CD14-positive monocyte (primary cell): ENCODE results near the gene SLC25A21. TPM values are rescaled to one million over a fixed set of nuclear protein-coding genes. Genes with fewer than 3 reads are reported as not detected.

Experiments
- DNase-seq, 3 donors: peaks; one replicate each; pipeline ENCODE4 v3.0.0-alpha.2; 2011 to 2022
- H2AFZ ChIP-seq: 2 replicates; pipeline ENCODE4 v1.6.0; 2012; ENCODE audit warnings: mild to moderate bottlenecking, low read depth, low read length, inconsistent platforms; ENCODE audit not compliant: insufficient read depth, poor library complexity, severe bottlenecking
- H3K27ac ChIP-seq, 2 donors: 1 replicate in 1 of 2; 2 replicates in 1 of 2; pipeline ENCODE4 v1.5.1; 2012 to 2013; ENCODE audit warnings: low read length in 2 of 2, control low read depth in 1 of 2, inconsistent platforms in 1 of 2, low read depth in 1 of 2, mild to moderate bottlenecking in 1 of 2
- H3K27me3 ChIP-seq, 2 donors: one replicate each; pipeline versions ENCODE4 v1.6.0 to v1.6.1; 2011 to 2013; ENCODE audit warnings: low read length in 2 of 2; ENCODE audit not compliant: control insufficient read depth in 2 of 2, insufficient read depth in 2 of 2
- H3K36me3 ChIP-seq, 2 donors: replicated peaks in 1 of 2; 1 replicate in 1 of 2; 2 replicates in 1 of 2; pipeline versions ENCODE4 v1.5.1 to v1.6.1; 2012 to 2013; ENCODE audit warnings: low read length in 2 of 2, control low read depth in 1 of 2, inconsistent platforms in 1 of 2, mild to moderate bottlenecking in 1 of 2; ENCODE audit not compliant: insufficient read depth in 2 of 2, control insufficient read depth in 1 of 2
- H3K4me1 ChIP-seq, 2 donors: 1 replicate in 1 of 2; 2 replicates in 1 of 2; pipeline versions ENCODE4 v1.5.1 to v1.6.1; 2012 to 2013; ENCODE audit warnings: low read length in 2 of 2, control low read depth in 1 of 2, inconsistent platforms in 1 of 2, mild to moderate bottlenecking in 1 of 2, moderate library complexity in 1 of 2; ENCODE audit not compliant: insufficient read depth in 2 of 2, control insufficient read depth in 1 of 2
- H3K4me2 ChIP-seq: replicated peaks from 2 replicates; pipeline ENCODE3; 2012; ENCODE audit warnings: low read length, moderate library complexity, mild to moderate bottlenecking; ENCODE audit not compliant: poor library complexity, severe bottlenecking; ENCODE audit errors: extremely low read depth
- H3K4me3 ChIP-seq, 3 experiments: fragments of 200-600 bp in 1 of 3; sonication (generic) in 1 of 3; replicated peaks in 1 of 3; 1 replicate in 2 of 3; 2 replicates in 1 of 3; pipeline ENCODE4 v1.5.1; 2011 to 2013; ENCODE audit warnings: low read length in 3 of 3, mild to moderate bottlenecking in 3 of 3, control low read depth in 2 of 3, low read depth in 2 of 3, inconsistent platforms in 1 of 3, moderate library complexity in 1 of 3
- H3K79me2 ChIP-seq: 2 replicates; pipeline ENCODE4 v1.6.0; 2012; ENCODE audit warnings: mild to moderate bottlenecking, control low read depth, inconsistent platforms, low read length, moderate library complexity; ENCODE audit not compliant: insufficient read depth
- H3K9ac ChIP-seq: 2 replicates; pipeline ENCODE4 v1.6.0; 2017; ENCODE audit warnings: low read length, mild to moderate bottlenecking; ENCODE audit not compliant: insufficient read depth, poor library complexity, severe bottlenecking
- H3K9me3 ChIP-seq, 2 donors: replicated peaks in 1 of 2; 1 replicate in 1 of 2; 2 replicates in 1 of 2; pipeline versions ENCODE4 v1.5.1 to v1.6.1; 2012 to 2013; ENCODE audit warnings: low read length in 2 of 2, control low read depth in 1 of 2; ENCODE audit not compliant: control insufficient read depth in 1 of 2, insufficient read depth in 1 of 2
- H4K20me1 ChIP-seq: 2 replicates; pipeline ENCODE4 v1.6.0; 2012; ENCODE audit warnings: mild to moderate bottlenecking, low read length, control low read depth, moderate library complexity; ENCODE audit not compliant: insufficient read depth
- H3K27ac Mint-ChIP-seq, 7 donors: one replicate each; pipeline ENCODE4 v1.8.0; 2020; ENCODE audit warnings: mild to moderate bottlenecking in 7 of 7, mixed read lengths in 7 of 7, moderate library complexity in 6 of 7, inconsistent platforms in 2 of 7
- H3K27me3 Mint-ChIP-seq, 3 donors: one replicate each; pipeline ENCODE4 v1.8.0; 2021 to 2022; ENCODE audit warnings: low read depth in 3 of 3, mild to moderate bottlenecking in 3 of 3, mixed read lengths in 3 of 3, moderate library complexity in 3 of 3, inconsistent platforms in 1 of 3
- H3K36me3 Mint-ChIP-seq, 2 donors: one replicate each; pipeline ENCODE4 v1.8.0; 2020; ENCODE audit warnings: mixed read lengths in 2 of 2, inconsistent platforms in 1 of 2, mild to moderate bottlenecking in 1 of 2
- H3K4me1 Mint-ChIP-seq: one replicate; pipeline ENCODE4 v1.8.0; 2020; ENCODE audit warnings: mild to moderate bottlenecking, mixed read lengths
- H3K4me3 Mint-ChIP-seq, 2 donors: one replicate each; pipeline ENCODE4 v1.8.0; 2020; ENCODE audit warnings: mild to moderate bottlenecking in 2 of 2, mixed read lengths in 2 of 2, moderate library complexity in 1 of 2
- H3K9me3 Mint-ChIP-seq, 7 donors: one replicate each; pipeline ENCODE4 v1.8.0; 2020 to 2022; ENCODE audit warnings: mixed read lengths in 7 of 7, mild to moderate bottlenecking in 6 of 7, moderate library complexity in 6 of 7, inconsistent platforms in 2 of 7
- CTCF ChIP-seq: fragments of 200-600 bp; IDR thresholded peaks from one replicate; pipeline ENCODE4 v1.8.0; 2022; ENCODE audit warnings: antibody characterized with exemption, mild to moderate bottlenecking
- WGBS: methylation state at CpG from one replicate; pipeline ENCODE4 v1.1.5; 2013; ENCODE audit warnings: missing lambda C conversion rate; ENCODE audit not compliant: insufficient coverage; 5-methylcytosine and 5-hydroxymethylcytosine counted together
- intact Hi-C, 2 donors: fragments of 100-400 bp; cut with micrococcal nuclease; formaldehyde crosslinking; loops; one replicate each; pipeline versions ENCODE4 v1.15.0 to v1.15.1; 2023
- polyA plus RNA-seq, 3 donors: library from polyadenylated mRNA; depleted of rRNA in 1 of 3; unstranded in 2 of 3; stranded (reverse) in 1 of 3; fragments of 300-500 nt in 2 of 3; fragments of >200 nt in 1 of 3; fragmentation: Illumina TruSeq in 2 of 3; gene quantifications; 1 replicate in 2 of 3; 2 replicates in 1 of 3; pipeline ENCODE4 v1.2.3, GENCODE V29; 2012 to 2021

The SLC25A21 gene
- polyA plus RNA-seq, 3 donors = not detected

GRCh38 chr14:37036669-37037341, 135.6 kb downstream of the SLC25A21 start:
- Mint-ChIP-seq H3K36me3 (no peaks in the 10 kb centered on the region), H3K27me3 (peaks cover 2 to 7% (median 2%) of the 10 kb centered on the region in 3 donors), H3K9me3 (peaks cover 0 to 4% (median 0%) of the 10 kb centered on the region in 7 donors), H3K27ac (no peak overlapping the region), H3K4me3 (no peak overlapping the region), H3K4me1 (no peaks in the 10 kb centered on the region)
- Histone ChIP-seq H3K9ac (no peak overlapping the region), H2AFZ (no peak overlapping the region), H4K20me1 (no peaks in the 10 kb centered on the region), H3K4me3 (no peak overlapping the region), H3K4me1 (no peaks in the 10 kb centered on the region), H3K27me3 (no peaks in the 10 kb centered on the region), H3K36me3 (no peaks in the 10 kb centered on the region), H3K9me3 (no peaks in the 10 kb centered on the region), H3K79me2 (no peaks in the 10 kb centered on the region), H3K27ac (no peak overlapping the region), H3K4me2 (no peak overlapping the region)
- TF ChIP-seq CTCF = no peak
- intact Hi-C loops = no loop called here
- no CpG with 5 or more reads among the region's 4 CpGs for WGBS
- no peak for DNase-seq

GRCh38 chr14:37035401-37035800, 137.0 kb downstream of the SLC25A21 start:
- Mint-ChIP-seq H3K36me3 (no peaks in the 10 kb centered on the region), H3K4me1 (no peaks in the 10 kb centered on the region), H3K27me3 (peaks cover 2 to 7% (median 2%) of the 10 kb centered on the region in 3 donors), H3K9me3 (peaks cover 0 to 4% (median 0%) of the 10 kb centered on the region in 7 donors), H3K27ac (no peak overlapping the region), H3K4me3 (no peak overlapping the region)
- intact Hi-C loops = no loop called here
- H3K9me3 ChIP-seq = no peaks in the 10 kb centered on the region
- no peak overlapping the region for H2AFZ ChIP-seq
- no peaks in the 10 kb centered on the region for H3K79me2 ChIP-seq
- H3K27me3 ChIP-seq = no peaks in the 10 kb centered on the region
- H3K4me1 ChIP-seq = no peaks in the 10 kb centered on the region
- no peak overlapping the region for H3K4me2 ChIP-seq
- H3K9ac ChIP-seq = no peak overlapping the region
- no peak overlapping the region for H3K27ac ChIP-seq
- no peaks in the 10 kb centered on the region for H3K36me3 ChIP-seq
- H4K20me1 ChIP-seq = no peaks in the 10 kb centered on the region
- no peak overlapping the region for H3K4me3 ChIP-seq
- no peak for TF ChIP-seq CTCF
- WGBS = 86% methylated on average over 1 of the region's 2 CpGs
- DNase-seq = no peak
